ENCODE data around the gene TRIM24.

Gene TRIM24

DNA sequence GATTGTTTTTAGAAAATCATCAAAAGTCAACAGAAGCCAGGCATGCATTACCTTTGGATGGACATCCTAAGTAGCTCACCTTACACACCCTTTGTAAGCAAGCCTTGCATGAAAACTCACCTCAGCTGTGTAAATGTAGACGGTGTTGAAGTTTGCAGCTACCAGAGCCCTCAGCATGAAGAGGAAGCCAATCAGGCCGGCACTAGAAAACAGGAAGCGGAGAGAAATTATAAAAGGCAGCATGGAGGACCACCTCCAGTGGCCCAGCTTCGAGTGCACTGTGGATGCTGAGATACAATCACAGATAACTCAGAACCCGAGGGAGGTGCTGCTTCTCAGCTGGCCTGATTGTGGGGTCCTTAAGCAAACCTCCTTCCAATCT lies 165.8 kb downstream of the TRIM24 start:
- no peak for DNase-seq (ENCODE audit: low spot score)

DNA sequence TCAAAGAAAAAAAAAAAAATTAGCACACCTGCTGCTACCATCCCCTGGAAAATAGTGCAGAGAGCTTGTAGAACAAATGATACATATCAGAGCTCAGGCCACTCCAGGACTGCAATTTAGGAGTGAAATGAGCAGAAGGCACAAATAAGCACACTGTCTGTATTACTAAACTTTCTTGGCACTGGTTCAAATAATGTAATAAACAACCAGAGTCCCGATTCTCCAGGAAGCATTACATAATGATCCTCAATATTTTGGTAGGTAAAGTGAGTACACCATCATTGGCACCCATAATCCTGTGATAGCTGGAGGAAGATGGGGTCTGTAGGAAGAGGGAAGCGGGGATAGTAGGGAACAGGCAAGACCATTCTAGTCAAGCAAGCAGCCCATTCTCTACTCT lies 166.8 kb downstream of the TRIM24 start:
- no peak for DNase-seq (ENCODE audit: low spot score)

DNA sequence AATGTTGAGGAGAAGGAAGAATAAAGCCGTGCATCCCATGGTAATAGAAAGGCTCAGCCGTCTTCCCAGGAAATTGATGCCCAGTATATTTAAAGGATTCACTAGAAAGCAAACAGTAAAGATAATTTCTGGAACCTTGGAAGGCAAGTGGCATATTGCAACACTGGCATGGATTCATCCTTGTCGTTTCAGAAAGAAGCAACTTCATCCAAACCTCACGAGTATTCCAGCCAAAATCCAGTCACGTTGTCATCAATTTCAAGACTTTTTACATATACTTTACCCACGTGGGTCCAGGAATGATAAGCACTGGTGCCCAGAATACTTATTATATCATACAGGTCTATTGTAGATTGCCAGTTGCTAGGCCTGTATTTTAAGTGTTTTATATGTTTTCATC lies 167.3 kb downstream of the TRIM24 start:
- no peak for DNase-seq (ENCODE audit: low spot score)

- DNase-seq (ENCODE audit: low spot score) = no peak
Observed at GRCh38 chr7:138630059-138630610, 170.1 kb downstream of the TRIM24 start.

DNA sequence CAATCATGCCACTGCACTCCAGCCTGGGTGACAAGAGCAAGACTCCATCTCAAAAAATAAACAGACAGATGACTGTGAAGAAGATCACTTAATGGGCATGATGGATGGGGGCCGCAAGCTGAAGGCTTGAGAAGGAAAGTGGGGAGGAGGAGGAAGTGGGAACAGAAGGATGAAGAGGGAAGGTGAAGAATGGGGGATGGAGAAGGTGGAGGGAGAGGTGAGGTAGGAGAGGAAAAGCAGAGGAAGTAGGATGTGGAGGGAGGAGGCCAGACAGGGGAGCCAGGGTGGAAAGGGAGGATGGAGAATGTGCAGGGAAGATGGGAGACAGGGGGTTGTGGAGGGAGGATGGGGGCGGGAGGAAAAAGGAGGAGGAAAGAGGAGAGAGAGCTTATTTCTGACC lies 172.3 kb downstream of the TRIM24 start:
- no peak for DNase-seq (ENCODE audit: low spot score)

GRCh38 chr7:138632826-138633602 lies 173.0 kb downstream of the TRIM24 start:
- no peak for DNase-seq (ENCODE audit: low spot score)
